ENCODE data around the gene PWWP2B.

PWWP2B gene

GRCh38 chr10:132446195-132446581, 49.2 kb downstream of the PWWP2B start:
- DNase-seq (ENCODE audit: low read depth in 2 of 2), result no peak

GRCh38 chr10:132446661-132447445, 49.9 kb downstream of the PWWP2B start:
- peak; percentile 43 to 48 for DNase-seq (ENCODE audit: low read depth in 2 of 2)

GRCh38 chr10:132447446-132448247, 50.6 kb downstream of the PWWP2B start:
- peak; percentile 67 to 72 for DNase-seq (ENCODE audit: low read depth in 2 of 2)

- peak; percentile 30 to 50 for DNase-seq (ENCODE audit: low read depth in 2 of 2)
Observed at GRCh38 chr10:132448248-132448731, 51.3 kb downstream of the PWWP2B start.

- no peak for DNase-seq (ENCODE audit: low read depth in 2 of 2)
Observed at GRCh38 chr10:132449051-132449810, 52.2 kb downstream of the PWWP2B start.

- DNase-seq (ENCODE audit: low read depth in 2 of 2), result no peak
Observed at GRCh38 chr10:132449811-132450181, 52.8 kb downstream of the PWWP2B start.

- no peak for DNase-seq (ENCODE audit: low read depth in 2 of 2)
Observed at GRCh38 chr10:132450466-132450824, 53.4 kb downstream of the PWWP2B start.

GRCh38 chr10:132450825-132451505, 54.0 kb downstream of the PWWP2B start:
- DNase-seq (ENCODE audit: low read depth in 2 of 2), result no peak

- no peak for DNase-seq (ENCODE audit: low read depth in 2 of 2)
Observed at GRCh38 chr10:132451506-132452215, 54.7 kb downstream of the PWWP2B start.

- peak; percentile 46 to 60 for DNase-seq (ENCODE audit: low read depth in 2 of 2)
Observed at GRCh38 chr10:132452216-132452650, 55.2 kb downstream of the PWWP2B start.

- DNase-seq (ENCODE audit: low read depth in 2 of 2), result peak; percentile 65 to 82
Observed at GRCh38 chr10:132452651-132453469, 55.9 kb downstream of the PWWP2B start.

- no peak for DNase-seq (ENCODE audit: low read depth in 2 of 2)
Observed at GRCh38 chr10:132453470-132453861, 56.5 kb downstream of the PWWP2B start.

- no peak for DNase-seq (ENCODE audit: low read depth in 2 of 2)
Observed at GRCh38 chr10:132454296-132455198, 57.5 kb downstream of the PWWP2B start.

- no peak for DNase-seq (ENCODE audit: low read depth in 2 of 2)
Observed at GRCh38 chr10:132455441-132455971, 58.5 kb downstream of the PWWP2B start.

GRCh38 chr10:132455986-132456847, 59.2 kb downstream of the PWWP2B start:
- no peak for DNase-seq (ENCODE audit: low read depth in 2 of 2)

GRCh38 chr10:132456881-132457280, 59.9 kb downstream of the PWWP2B start:
- DNase-seq (ENCODE audit: low read depth in 2 of 2), result no peak

GRCh38 chr10:132457328-132458070, 60.5 kb downstream of the PWWP2B start:
- no peak for DNase-seq (ENCODE audit: low read depth in 2 of 2)

Data from stimulated activated CD8-positive, alpha-beta memory T cell treated with anti-CD3 and anti-CD28 coated beads, Interleukin-7, amount 100 ng/mL, for 4 hours (primary cell).